Superior temporal gyrus (tissue), 1 donor: ENCODE results near the gene ABCG1.
A peak's percentile ranks its signal among the peaks of the same experiment; 100 is the strongest.
"Not testable (repeated sequence)": the region's sequence is repeated elsewhere in the genome, so short reads cannot be mapped to it uniquely, and the experiment has no call there.

Experiments used
- DNase-seq: peaks from one replicate; pipeline ENCODE4 v3.0.0-alpha.2; 2016; ENCODE audit errors: extremely low spot score

The ABCG1 gene

GRCh38 chr21:42218836-42219605, at the start of gene ABCG1:
ABCG1 (plus strand) TSS chr21:42219140; CDS start chr21:42219263, 123 bp downstream.
- DNase-seq, result peak; percentile 42

DNA sequence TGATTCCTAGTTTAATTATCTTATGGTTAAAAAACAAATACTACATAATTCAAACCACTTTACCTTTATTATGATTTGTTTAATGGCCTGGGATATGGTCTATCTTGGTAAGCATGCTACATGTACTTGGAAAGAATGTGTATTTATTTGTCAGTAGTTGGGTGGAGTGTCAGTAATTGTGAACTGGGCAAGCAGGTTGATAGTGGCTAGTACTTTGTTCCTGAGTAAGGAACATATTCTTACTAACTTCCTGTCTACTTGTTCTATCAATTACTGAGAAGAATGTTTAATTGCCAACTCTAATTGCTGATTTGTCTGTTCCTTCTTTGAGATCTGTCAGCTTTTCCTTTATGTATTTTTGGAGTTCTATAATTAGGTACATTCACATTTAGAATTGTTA, 49.2 kb upstream of the ABCG1 start:
- DNase-seq, result no peak

DNA sequence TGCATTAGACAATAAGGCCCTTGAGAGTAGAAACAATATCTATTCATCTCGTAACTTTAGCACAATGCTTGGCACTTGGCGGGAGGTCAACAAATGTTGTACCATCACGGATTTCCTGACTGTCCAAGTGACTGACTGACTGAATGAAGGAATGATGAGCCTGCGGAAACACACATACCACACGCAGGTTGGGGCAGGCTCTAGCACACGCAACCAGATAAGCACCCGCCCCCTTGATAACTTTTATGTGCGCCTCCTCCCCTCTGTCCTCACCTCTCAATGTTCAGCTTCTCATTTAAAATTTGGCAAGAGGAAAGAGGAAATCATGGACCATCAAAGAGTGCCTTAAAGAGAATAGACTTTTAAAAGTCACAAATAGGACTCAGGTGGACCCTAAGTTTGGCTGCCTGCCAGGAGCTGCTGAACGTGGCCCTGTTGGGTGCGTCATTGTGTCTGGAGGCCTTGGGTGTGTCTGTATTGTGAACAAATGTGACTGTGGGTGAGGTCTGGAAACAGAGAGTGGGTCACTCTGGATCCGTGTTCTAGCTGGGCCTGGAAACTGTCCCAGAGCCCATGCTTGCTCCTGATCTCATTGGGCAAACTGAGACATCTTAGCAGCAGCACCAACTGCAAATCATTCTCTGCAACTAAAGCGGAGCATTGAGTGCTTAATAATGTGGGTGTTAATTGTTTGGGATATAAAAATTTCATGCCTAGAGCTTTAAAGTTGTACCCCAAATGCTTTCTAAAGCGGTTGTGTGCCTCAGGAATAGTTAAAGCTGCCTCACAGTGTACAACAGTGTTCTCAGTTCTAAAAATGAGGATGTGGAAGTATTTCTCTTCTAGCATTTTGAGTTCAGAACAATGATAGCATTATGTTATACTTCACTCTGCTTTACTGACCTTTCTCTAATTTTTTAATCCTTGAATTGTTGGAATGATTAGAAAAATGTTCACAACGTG, 47.6 kb upstream of the ABCG1 start:
- DNase-seq, result peak; percentile 96

DNA sequence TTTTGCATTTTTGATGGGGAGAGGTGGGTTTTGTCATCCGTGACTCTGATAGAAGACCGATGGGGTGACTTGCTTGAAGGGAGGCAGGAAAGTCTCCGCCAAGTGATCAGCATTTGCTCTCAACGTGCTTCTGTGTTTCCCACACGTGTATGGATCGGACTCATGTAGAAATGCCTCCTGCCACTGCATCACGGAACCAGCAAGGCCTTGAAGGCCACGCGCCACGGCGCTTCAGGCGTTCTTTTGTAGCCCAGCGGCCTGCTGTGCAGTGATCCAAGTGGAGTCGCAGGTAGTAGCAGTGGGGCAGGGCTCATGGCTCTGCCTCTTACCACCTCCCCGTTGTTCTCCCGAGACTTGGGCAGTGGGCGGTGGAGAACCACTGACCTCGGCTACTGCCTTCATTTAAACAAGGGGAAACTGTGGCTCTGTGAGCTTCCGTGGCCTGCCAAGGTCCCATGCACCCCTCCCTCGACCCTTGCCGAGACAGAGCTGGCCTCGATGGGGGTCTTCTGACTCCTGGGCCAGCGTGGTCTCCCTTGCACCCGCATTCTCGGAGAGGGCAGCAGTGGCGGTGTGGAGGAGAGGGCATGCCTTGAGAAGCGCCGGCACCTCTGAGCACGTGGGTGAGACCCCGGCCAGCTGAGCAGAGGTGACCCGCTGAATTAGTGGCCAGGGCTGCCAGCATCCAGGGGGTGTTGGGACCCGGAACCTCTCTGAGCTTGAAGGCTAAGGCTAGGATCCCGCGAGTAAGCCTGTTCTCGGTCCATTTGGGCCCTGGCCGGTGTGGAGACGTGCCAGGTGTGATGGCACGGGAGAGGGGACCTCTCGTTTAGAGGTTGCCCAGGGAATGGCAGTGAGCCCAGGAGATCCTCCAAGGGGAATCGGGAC, 46.1 kb upstream of the ABCG1 start:
- no peak for DNase-seq

- no peak for DNase-seq
These were observed 44.8 kb upstream of the ABCG1 start for GRCh38 chr21:42174173-42174572.

GRCh38 chr21:42175110-42175710, 43.7 kb upstream of the ABCG1 start:
- DNase-seq, result no peak

- DNase-seq, result peak; percentile 69
These were observed 42.1 kb upstream of the ABCG1 start for GRCh38 chr21:42176859-42177258.

DNA sequence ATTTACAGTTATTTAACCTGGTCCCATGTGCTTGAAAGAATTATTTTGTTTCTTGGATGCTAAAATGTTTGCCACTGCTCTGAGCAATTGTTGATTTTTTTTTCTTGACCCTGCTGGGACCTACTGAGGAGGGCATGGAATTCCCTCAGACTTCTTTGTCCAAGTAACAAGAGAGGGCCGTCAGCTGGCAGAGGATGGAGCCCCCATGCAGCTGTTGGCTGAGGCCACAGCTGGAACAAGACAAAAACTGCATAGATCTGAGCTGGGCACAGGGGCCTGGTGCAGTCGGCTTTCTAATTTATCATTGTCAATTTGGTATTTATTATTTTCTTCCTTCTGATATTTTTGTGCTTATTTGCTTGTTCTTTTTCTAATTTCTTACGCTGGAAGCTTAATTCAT, 39.6 kb upstream of the ABCG1 start:
- DNase-seq, result no peak

DNA sequence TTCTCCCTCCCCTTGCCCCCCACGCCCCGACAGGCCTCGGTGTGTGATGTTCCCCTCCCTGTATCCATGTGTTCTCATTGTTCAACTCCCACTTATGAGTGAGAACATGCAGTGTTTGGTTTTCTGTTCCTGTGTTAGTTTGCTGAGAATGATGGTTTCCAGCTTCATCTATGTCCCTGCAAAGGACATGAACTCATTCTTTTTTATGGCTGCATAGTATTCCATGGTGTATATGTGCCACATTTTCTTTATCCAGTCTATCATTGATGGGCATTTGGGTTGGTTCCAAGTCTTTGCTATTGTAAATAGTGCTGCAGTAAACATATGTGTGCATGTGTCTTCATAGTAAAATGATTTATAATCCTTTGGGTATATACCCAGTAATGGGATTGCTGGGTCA, 38.9 kb upstream of the ABCG1 start:
- not testable (repeated sequence) for DNase-seq

DNA sequence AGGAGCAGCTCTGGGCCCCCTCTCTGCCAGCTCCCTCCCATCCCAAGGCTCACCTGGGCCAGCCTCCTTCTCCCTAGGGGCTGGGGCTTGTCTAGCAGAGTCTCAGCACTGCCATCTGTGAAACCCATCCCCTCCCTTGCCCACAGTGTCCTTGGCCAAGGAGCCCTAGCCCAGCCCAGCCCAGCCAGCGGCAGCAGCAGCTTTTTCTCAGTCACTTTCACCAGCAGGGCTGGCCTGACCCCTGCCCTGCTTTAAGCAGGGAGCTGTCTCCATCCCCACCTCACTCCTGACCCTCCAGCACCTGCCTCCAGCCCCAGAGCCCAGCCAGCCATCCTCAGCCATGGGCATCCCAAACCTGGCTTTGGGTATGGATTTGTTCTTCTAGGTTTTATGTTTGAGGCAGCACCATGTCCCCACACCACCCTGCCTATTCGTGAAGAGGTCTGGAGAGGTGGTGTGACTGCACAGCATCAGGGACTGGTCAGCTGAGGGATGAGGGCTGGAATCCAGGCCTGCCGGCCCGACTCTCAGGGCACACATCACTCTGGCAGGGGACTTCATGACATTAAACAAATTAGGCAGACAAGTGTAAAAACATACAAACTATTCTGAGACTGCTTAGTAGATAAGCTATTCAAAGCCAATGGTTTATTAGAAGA, 36.1 kb upstream of the ABCG1 start:
- DNase-seq, result no peak

GRCh38 chr21:42183374-42184266, 35.3 kb upstream of the ABCG1 start:
- DNase-seq, result no peak

GRCh38 chr21:42186591-42186990, 32.3 kb upstream of the ABCG1 start:
- DNase-seq, result no peak

DNA sequence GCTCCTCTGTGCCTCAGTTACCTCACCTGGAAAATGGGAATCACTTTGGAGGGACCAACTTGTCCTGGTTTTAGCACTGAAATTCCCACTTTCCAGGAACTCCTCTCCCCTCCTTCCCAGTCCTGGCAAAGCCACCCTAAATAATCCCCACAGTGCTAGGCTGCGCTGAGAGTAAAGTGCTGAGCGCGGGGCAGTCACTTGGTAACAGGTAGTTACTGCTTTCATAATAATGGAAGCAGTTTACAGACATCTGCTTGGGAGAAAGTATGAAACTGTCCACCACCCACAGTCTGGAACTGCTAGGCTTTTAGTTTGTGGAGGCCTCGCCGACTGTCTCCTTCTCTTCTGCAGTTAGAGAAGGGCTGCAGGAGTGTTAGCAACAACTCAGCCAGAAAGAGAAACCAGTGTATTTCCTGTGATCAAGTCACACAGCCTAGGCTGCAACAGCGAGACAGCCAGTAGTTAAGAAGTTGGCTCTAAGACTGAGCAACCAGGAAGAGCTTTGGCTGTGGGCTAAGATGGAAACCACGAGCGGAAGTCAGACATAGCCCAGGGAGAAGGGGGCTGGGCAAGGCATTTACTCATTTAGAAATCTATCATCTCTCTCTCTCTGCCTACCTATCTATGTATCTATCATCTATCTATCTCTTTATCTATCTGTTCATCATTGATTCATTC, 30.8 kb upstream of the ABCG1 start:
- DNase-seq, result peak; percentile 35

- no peak for DNase-seq
These were observed 30.3 kb upstream of the ABCG1 start for GRCh38 chr21:42188663-42189062.

GRCh38 chr21:42189431-42189830, 29.5 kb upstream of the ABCG1 start:
- no peak for DNase-seq

DNA sequence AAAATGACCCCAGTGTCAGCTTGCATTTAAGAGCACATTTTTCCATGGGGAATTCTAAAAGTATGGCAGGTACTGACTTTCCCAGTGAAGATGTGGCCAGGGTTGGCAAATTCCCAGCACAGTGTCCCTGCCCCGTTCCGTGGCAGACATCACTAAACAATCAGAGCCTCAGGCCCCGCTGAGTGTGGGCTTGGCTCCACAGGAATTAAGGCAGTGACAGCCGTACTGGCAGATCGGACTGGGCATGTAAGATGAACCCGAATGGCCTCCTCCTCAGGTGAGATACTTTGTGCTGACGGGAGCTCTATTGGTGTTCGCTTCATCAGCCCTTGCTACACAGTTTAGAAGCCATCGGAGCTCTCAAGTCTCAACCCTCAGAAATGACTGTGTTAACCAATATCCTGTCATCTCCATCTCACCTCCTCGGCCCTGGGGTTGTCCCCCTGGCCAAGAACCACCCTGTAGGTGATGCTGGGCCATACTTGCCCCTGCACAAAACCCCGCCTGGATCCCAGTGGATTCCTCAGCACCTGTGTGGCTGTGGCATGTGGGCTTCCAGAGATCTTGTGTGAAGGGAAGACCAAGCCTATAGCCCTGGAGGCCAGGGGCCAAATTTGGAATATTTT, 29.0 kb upstream of the ABCG1 start:
- no peak for DNase-seq

- DNase-seq, result peak; percentile 76
These were observed 28.5 kb upstream of the ABCG1 start for GRCh38 chr21:42190486-42190863.

- no peak for DNase-seq
These were observed 27.9 kb upstream of the ABCG1 start for GRCh38 chr21:42191064-42191463.
